Osteocyte (in vitro differentiated cells): Measurements from ENCODE around the gene NOL3. TPM values are rescaled to one million over a fixed set of nuclear protein-coding genes. Genes with fewer than 3 reads are reported as not detected.

Experiments
- DNase-seq: peaks from one replicate; pipeline ENCODE4 v3.0.0; 2021; ENCODE audit warnings: mixed read lengths; ENCODE audit not compliant: unreplicated experiment; ENCODE audit errors: extremely low spot score
- H3K27ac Mint-ChIP-seq: one replicate; pipeline ENCODE4 v1.8.0; 2021; ENCODE audit warnings: mild to moderate bottlenecking, mixed read lengths; ENCODE audit not compliant: unreplicated experiment
- H3K27me3 Mint-ChIP-seq: one replicate; pipeline ENCODE4 v1.8.0; 2021; ENCODE audit warnings: mixed read lengths; ENCODE audit not compliant: unreplicated experiment
- H3K36me3 Mint-ChIP-seq: one replicate; pipeline ENCODE4 v1.8.0; 2021; ENCODE audit warnings: mixed read lengths; ENCODE audit not compliant: unreplicated experiment
- H3K4me1 Mint-ChIP-seq: one replicate; pipeline ENCODE4 v1.8.0; 2021; ENCODE audit warnings: mixed read lengths; ENCODE audit not compliant: unreplicated experiment
- H3K4me3 Mint-ChIP-seq: one replicate; pipeline ENCODE4 v1.8.0; 2021; ENCODE audit warnings: mild to moderate bottlenecking, moderate library complexity, mixed read lengths; ENCODE audit not compliant: unreplicated experiment
- H3K9me3 Mint-ChIP-seq: one replicate; pipeline ENCODE4 v1.8.0; 2021; ENCODE audit warnings: mixed read lengths; ENCODE audit not compliant: unreplicated experiment
- CTCF ChIP-seq: fragments of 200-600 bp; sonication (generic); IDR thresholded peaks from 2 replicates; pipeline ENCODE4 v1.5.0; 2021; ENCODE audit warnings: antibody characterized with exemption, mild to moderate bottlenecking, moderate library complexity
- total RNA-seq: library from RNA; stranded (reverse); gene quantifications from 2 replicates; pipeline ENCODE4 v1.2.1, GENCODE V29; 2021

NOL3 gene
- total RNA-seq, 1 donor from 2014 or later: 22.8 TPM

GRCh38 chr16:67166110-67166547, 4.2 kb upstream of the NOL3 start:
- peaks cover 26% of the 10 kb centered on the region for H3K27me3 Mint-ChIP-seq
- H3K4me3 Mint-ChIP-seq: no peak overlapping the region

GRCh38 chr16:67166598-67167168, 3.7 kb upstream of the NOL3 start:
- Mint-ChIP-seq H3K4me1 (peaks cover 43% of the 10 kb centered on the region), H3K4me3 (no peak overlapping the region), H3K36me3 (no peaks in the 10 kb centered on the region), H3K27me3 (peaks cover 26% of the 10 kb centered on the region), H3K27ac (no peak overlapping the region), H3K9me3 (no peaks in the 10 kb centered on the region)
- no peak for DNase-seq
- no peak for TF ChIP-seq CTCF

More at GRCh38 chr16:67166110-67166547, 4.2 kb upstream of the NOL3 start:
- H3K36me3 Mint-ChIP-seq: no peaks in the 10 kb centered on the region
- H3K9me3 Mint-ChIP-seq: no peaks in the 10 kb centered on the region
- DNase-seq: no peak
- H3K4me1 Mint-ChIP-seq: peaks cover 41% of the 10 kb centered on the region
- H3K27ac Mint-ChIP-seq: no peak overlapping the region
- TF ChIP-seq CTCF: no peak

- no peak overlapping the region for H3K4me3 Mint-ChIP-seq
- H3K9me3 Mint-ChIP-seq: no peaks in the 10 kb centered on the region
- H3K36me3 Mint-ChIP-seq: no peaks in the 10 kb centered on the region
- peaks cover 39% of the 10 kb centered on the region for H3K4me1 Mint-ChIP-seq
- H3K27me3 Mint-ChIP-seq: peaks cover 22% of the 10 kb centered on the region
- no peak for TF ChIP-seq CTCF
- H3K27ac Mint-ChIP-seq: no peak overlapping the region
- DNase-seq: no peak
Observed at GRCh38 chr16:67167588-67167987, 2.8 kb upstream of the NOL3 start.

- no peak for TF ChIP-seq CTCF
- Mint-ChIP-seq H3K4me1 (peaks cover 47% of the 10 kb centered on the region), H3K9me3 (no peaks in the 10 kb centered on the region), H3K27me3 (peaks cover 20% of the 10 kb centered on the region), H3K27ac (no peak overlapping the region), H3K4me3 (no peak overlapping the region), H3K36me3 (no peaks in the 10 kb centered on the region)
- no peak for DNase-seq
Observed at GRCh38 chr16:67169011-67169451, 1.3 kb upstream of the NOL3 start.

GRCh38 chr16:67169642-67170167, 633 bp upstream of the NOL3 start:
- Mint-ChIP-seq H3K27me3 (peaks cover 16% of the 10 kb centered on the region), H3K4me3 (peak overlapping the region; percentile 77), H3K4me1 (peaks cover 43% of the 10 kb centered on the region), H3K9me3 (no peaks in the 10 kb centered on the region), H3K27ac (peak overlapping the region; percentile 86), H3K36me3 (no peaks in the 10 kb centered on the region)
- TF ChIP-seq CTCF: peak; percentile 70
- DNase-seq: no peak
